HG02610 (cell line): ENCODE data around the gene CSRNP3.

Experiments
- ATAC-seq: cut with Tn5 transposase; IDR thresholded peaks from one replicate; pipeline ENCODE4 v1.9.1; 2021; ENCODE audit warnings: mild to moderate bottlenecking, moderate library complexity; ENCODE audit not compliant: unreplicated experiment

CSRNP3 gene

DNA sequence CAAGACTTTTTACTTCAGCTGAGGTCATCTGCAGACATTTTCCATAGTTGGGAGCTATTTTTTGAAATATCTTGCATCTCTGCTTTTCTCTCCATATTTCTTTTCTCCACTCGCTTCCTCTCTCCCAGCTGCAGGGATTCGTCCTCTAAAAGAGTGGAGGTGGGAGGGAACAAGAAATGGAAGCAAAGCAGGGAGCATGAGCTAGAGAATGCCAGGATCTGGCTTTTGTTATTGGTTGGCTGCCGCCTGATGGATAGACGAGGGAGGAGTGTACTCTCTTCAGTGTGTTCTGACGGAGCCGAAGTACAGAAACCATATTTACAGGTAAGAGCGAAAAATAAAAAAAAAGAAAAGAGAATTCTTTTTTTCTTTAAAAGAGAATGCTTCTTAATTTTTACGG lies at the start of gene CSRNP3:
Gene CSRNP3 (plus strand): TSS at position 282 of the 400 bp plus-strand sequence. CDS start 125,368 bp downstream, outside the sequence.
- ATAC-seq = no peak

- no peak for ATAC-seq
Observed at GRCh38 chr2:165420231-165420630, 49.3 kb upstream of the CSRNP3 start.

DNA sequence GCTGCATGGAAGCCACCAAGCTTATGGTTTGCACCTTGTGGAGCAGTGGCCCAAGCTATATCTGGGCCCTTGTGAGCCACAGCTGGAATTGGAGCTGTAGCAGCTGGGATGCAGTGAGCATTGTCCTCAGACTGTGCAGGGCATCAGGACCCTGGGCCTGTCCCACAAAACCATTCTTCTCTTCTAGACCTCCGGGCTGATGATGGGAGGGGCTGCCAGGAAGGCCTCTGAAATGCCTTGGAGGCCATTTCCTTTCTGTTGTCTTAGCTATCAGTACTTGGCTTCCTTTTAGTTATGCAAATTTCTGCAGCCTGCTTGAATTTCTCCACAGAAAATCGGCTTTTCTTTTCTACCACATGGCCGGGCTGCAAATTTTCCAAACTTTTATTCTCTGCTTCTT lies 46.4 kb upstream of the CSRNP3 start:
- no peak for ATAC-seq

DNA sequence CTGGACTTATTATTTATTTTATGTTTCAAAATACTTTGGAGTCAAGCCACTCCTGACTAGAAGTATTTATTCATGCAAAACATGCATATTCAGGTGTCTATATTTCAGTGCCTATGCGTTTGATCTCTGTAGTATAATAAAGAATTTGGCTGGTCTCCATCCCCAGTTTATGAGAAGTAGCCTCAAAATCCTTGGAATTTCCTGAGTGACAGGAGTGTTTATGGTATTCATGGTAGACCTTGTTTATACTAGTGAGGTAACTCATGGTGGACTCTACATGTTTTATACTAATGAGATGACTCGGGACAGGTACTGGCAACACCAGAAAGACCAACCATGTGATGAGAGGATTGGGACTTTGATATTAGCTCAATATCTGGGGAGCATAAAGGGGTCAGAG lies 43.9 kb upstream of the CSRNP3 start:
- ATAC-seq = no peak

- ATAC-seq = no peak
Observed at GRCh38 chr2:165427686-165428085, 41.8 kb upstream of the CSRNP3 start.

DNA sequence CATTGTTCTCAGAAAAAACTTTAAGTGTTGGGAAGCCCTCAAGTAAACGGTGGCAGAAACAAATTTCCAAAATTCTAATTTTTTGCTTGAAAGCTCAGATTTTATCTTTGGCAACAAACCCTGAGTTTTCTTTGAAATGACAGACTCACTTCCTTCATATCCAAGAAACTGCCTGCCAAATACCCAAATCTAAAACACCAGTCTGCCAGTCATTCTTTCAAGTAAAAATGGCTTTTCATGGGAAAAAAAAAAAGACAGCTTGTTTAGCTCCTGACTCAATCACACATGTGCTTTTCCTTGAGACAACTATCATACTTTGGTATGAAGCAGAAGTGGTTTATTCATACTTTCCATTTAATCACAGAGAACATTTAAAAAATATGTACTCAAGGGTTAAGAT lies 40.6 kb upstream of the CSRNP3 start:
- ATAC-seq = no peak

DNA sequence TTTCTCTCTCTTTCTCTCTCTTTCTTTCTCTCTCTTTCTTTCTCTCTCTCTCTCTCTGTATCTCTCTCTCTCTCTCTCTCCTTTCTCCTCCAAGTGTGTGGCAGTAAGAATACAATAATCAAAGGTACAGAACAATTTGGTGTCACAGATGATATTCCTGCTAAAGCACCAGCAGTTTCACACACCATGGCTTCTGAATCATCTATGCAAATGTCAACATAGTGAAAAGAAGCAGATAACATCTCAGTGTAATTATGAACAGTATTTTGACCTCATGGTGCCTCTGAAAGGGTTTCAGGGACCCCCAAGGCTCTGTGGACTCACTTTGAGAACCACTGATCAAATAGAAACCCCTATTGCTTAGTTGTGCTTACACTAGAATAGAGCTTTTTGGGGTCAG lies 38.5 kb upstream of the CSRNP3 start:
- ATAC-seq = no peak

GRCh38 chr2:165432234-165432966 lies 37.1 kb upstream of the CSRNP3 start:
- no peak for ATAC-seq

DNA sequence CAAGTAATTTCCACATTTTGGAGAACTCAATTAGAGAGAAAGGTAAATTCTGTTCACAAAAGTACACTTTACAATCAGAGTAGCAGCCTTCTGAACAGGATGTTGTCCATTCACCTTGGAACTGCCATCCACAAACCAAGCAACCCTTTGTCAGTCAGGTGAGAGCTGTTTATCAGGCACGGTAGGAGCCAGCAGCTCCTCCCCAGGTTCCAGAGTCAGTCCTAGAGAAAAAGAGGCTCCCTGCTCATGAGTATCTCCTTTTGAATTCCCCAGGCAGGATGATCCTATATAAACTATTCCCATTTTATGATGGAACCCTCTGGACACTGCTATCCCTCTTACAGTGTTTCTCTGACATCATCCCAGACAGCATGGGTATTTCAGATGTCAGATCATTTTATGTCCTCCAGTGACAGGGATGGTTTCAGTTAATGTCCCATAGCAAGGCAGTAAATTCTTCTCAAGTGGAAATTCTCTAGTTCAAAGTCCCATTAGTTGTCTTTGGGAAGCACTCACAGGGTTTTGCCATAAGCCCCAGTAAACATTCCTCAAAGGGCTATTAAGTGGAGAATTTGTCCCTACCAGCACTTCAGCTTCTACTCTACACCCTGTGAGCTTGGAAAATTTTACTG lies 34.5 kb upstream of the CSRNP3 start:
- ATAC-seq = no peak

- no peak for ATAC-seq
Observed at GRCh38 chr2:165435611-165436010, 33.9 kb upstream of the CSRNP3 start.

DNA sequence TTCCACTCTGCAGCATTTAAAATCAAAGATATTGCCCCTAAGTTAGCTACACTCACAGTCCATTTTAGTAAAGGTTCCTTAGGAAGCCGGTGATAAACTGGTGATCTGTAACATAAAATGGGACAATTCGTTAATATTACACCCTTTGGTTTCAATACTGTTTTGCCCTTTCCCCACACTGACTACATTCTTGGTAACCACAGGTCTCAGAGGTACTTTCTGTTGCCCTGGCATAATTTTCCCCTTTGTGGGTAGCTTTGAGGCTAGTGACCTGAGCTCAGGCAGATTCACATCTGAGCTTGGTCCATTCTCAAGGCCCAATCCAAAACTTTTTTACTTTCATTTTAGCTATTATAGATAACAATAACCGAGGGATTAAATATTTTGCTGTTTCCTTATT lies 32.9 kb upstream of the CSRNP3 start:
- no peak for ATAC-seq

DNA sequence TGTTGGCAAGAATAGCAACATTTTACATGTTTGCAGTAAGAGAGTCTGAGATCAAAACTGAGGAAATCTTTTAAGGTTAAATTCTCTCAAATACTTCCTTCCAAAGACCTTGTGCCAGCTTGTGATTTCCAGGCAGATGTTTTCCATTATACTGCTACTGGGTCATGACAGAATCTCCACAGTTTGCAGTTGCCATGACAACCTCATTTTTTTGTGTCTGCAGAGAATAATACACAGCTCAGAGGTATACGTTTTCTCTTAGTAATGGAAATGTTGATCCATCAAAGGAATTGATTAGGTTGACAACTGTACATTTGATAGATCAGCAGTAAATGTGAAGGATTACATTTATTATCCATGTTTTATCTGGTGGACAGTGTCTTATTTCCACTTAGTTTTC lies 29.1 kb upstream of the CSRNP3 start:
- ATAC-seq = no peak

GRCh38 chr2:165443511-165443910 lies 26.0 kb upstream of the CSRNP3 start:
- no peak for ATAC-seq

- ATAC-seq = no peak
Observed at GRCh38 chr2:165448406-165448805, 21.1 kb upstream of the CSRNP3 start.

DNA sequence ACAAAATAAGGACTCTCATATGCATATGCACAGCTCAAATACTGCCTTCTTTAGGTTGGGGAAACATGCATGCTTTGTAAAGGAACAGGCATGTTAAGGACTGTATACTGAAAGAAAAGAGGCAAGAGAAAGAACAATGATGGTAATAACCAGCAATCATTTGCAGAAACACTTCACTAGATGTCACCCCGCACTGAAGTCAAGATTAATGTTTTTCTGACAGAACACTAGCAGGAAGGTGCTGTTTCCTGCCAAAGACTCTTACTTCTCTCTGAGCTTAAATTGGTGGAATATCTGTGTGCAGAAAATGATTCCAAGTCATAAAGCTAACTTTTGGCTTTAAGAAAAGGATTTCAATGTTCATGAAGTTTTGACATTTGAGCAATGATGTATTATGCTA lies 19.3 kb upstream of the CSRNP3 start:
- no peak for ATAC-seq

- no peak for ATAC-seq
Observed at GRCh38 chr2:165452327-165452726, 17.2 kb upstream of the CSRNP3 start.

DNA sequence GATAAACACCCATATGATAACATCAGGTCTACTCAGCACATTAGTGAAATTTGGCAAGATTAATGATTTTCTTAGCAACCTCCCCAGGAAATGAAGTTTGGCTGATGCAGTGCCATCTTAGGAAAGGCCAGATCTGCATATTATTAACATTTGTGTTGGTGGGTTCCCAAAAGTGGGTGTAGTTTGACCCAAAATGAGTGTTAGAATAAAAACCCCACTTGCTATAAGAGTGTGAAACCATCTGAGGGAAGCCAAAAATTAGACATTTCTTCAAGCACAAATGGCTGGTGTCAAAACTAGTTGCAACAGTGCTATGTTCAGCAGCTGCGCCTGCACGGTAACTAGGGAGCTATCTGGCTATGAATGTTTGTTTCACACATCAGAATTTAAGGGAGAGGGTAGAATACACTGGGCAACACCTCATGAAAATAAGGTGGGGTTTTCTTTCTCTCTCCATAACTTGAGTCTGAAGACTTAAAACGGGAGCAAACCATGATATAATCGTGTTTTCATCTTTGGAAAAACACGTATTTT lies 15.9 kb upstream of the CSRNP3 start:
- ATAC-seq = no peak

DNA sequence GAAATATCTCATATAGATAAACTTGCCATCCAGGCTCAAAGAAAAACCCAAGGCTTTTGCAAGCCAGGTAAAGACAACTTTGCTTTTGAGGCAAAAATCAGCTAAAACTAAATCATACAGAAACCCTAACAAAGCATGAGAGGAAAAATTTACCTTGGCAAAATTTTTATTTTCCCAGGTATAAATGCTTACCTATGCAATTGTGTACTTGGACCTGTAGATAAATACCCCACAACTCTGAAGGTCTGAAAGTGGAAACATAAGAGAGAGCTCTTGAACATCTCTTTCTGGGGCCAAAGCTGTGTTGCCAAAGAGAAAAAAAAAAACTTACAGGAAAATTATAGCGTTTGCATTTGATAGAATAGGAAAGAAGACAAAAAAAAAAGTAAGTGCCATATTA lies 14.6 kb upstream of the CSRNP3 start:
- ATAC-seq = no peak

GRCh38 chr2:165456027-165456426 lies 13.5 kb upstream of the CSRNP3 start:
- ATAC-seq = no peak

DNA sequence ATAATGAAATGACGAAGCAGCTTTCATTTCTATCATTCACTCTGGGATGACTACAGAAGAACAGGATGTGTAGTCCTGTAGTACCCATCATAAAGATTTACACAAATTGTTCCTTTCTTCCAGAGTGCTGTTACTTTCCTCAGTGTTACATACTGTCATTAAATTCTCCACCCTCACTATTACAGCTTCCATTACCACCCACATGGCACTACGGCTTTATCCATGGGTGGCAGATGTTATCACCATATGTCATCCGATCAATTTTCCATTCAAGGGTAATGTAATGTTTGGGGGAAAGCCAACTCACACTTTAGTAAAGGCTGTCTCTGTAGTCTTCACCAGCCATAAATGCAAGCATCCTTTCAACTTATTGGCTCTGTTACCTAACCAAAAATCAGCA lies 7.1 kb upstream of the CSRNP3 start:
- no peak for ATAC-seq

- ATAC-seq = no peak
Observed at GRCh38 chr2:165466386-165466785, 3.1 kb upstream of the CSRNP3 start.

GRCh38 chr2:165467921-165468320 lies 1.6 kb upstream of the CSRNP3 start:
- no peak for ATAC-seq
